PC-9 (cell line): ENCODE results near the gene CYBC1. TPM values are rescaled to one million over a fixed set of nuclear protein-coding genes. Genes with fewer than 3 reads are reported as not detected.

Source experiments
- BruUV-seq: library from RNA; stranded (reverse); fragments of 400-500 nt; replicated peaks from 2 replicates; lab custom pipeline; 2021; lab: Mats Ljungman, UMichigan
- CTCF ChIA-PET: fragments of 300-600 bp; sonication (Branson Sonifier 250); formaldehyde crosslinking; loops from one replicate; lab custom pipeline; 2022; ENCODE audit warnings: antibody characterized with exemption; lab: Charles Lee
- POLR2A ChIA-PET: fragments of 300-600 bp; sonication (Branson Sonifier 250); formaldehyde crosslinking; loops from one replicate; lab custom pipeline; 2022; ENCODE audit warnings: antibody characterized with exemption; ENCODE audit not compliant: unreplicated experiment; lab: Charles Lee
- DNase-seq, 2 experiments: peaks; one replicate each; pipeline versions ENCODE4 v3.0.0 to v3.0.0-alpha.2; 2015 to 2022; ENCODE audit warnings: mixed read lengths in 1 of 2
- H2AFZ ChIP-seq: fragments of 200-600 bp; sonication (generic); 2 replicates; pipeline ENCODE4 v1.8.1; 2017; ENCODE audit warnings: antibody characterized with exemption
- H3F3A ChIP-seq: fragments of 200-600 bp; sonication (generic); 2 replicates; pipeline ENCODE4 v1.8.1; 2017; ENCODE audit warnings: antibody characterized with exemption, mild to moderate bottlenecking, low read depth; ENCODE audit not compliant: insufficient read depth
- H3K27ac ChIP-seq: fragments of 200-600 bp; sonication (generic); 2 replicates; pipeline ENCODE4 v1.6.1; 2016; ENCODE audit warnings: mixed run types
- H3K27me3 ChIP-seq: fragments of 200-600 bp; sonication (generic); 2 replicates; pipeline ENCODE4 v1.6.1; 2016; ENCODE audit warnings: low read depth, mixed run types; ENCODE audit not compliant: insufficient read depth
- H3K36me3 ChIP-seq: fragments of 200-600 bp; sonication (generic); 2 replicates; pipeline ENCODE4 v1.6.1; 2016; ENCODE audit warnings: low read depth, mixed run types
- H3K4me1 ChIP-seq: fragments of 200-600 bp; sonication (generic); replicated peaks from 2 replicates; pipeline ENCODE4 v1.6.1; 2016; ENCODE audit warnings: mixed run types; ENCODE audit not compliant: insufficient read depth
- H3K4me2 ChIP-seq: fragments of 200-600 bp; sonication (generic); 2 replicates; pipeline ENCODE4 v1.6.1; 2017; ENCODE audit warnings: mixed run types
- H3K4me3 ChIP-seq: fragments of 200-600 bp; sonication (generic); 2 replicates; pipeline ENCODE4 v1.6.1; 2016; ENCODE audit warnings: mixed run types
- H3K79me2 ChIP-seq: fragments of 200-600 bp; sonication (generic); 2 replicates; pipeline ENCODE4 v1.6.1; 2017; ENCODE audit warnings: low read depth, mixed run types
- H3K9me2 ChIP-seq: fragments of 200-600 bp; sonication (generic); 2 replicates; pipeline ENCODE4 v1.8.1; 2017; ENCODE audit warnings: mild to moderate bottlenecking; ENCODE audit not compliant: insufficient read depth
- H3K9me3 ChIP-seq: fragments of 200-600 bp; sonication (generic); 2 replicates; pipeline ENCODE4 v1.8.1; 2016; ENCODE audit warnings: low read depth; ENCODE audit not compliant: insufficient read depth
- H4K20me1 ChIP-seq: fragments of 200-600 bp; sonication (generic); 2 replicates; pipeline ENCODE4 v1.8.1; 2017; ENCODE audit not compliant: insufficient read depth
- CTCF ChIP-seq: fragments of 200-600 bp; sonication (generic); conservative IDR thresholded peaks from 2 replicates; pipeline ENCODE4 v1.6.1; 2017; ENCODE audit warnings: mixed run types, antibody characterized with exemption, mild to moderate bottlenecking, moderate library complexity
- EZH2 ChIP-seq: fragments of 200-600 bp; sonication (generic); IDR thresholded peaks from 2 replicates; pipeline ENCODE4 v1.8.0; 2017; ENCODE audit warnings: antibody characterized with exemption, low read depth
- intact Hi-C: fragments of 100-400 bp; cut with micrococcal nuclease; formaldehyde crosslinking; loops from one replicate; pipeline ENCODE4 v1.10.0; 2022; ENCODE audit not compliant: unreplicated experiment
- total RNA-seq: library from RNA; stranded (reverse); gene quantifications from 2 replicates; pipeline ENCODE4 v1.2.3, GENCODE V29; 2021

The CYBC1 gene
- total RNA-seq, 1 experiment from 2014 or later: 78.4 TPM

- H4K20me1 ChIP-seq: no peaks in the 10 kb centered on the region
- ChIA-PET POLR2A (no interaction called here), CTCF (interaction anchor here (0.5 kb wide), 1 partner anchor 52 kb away, joined by 7 read pairs; no protein-coding TSS in a partner anchor)
- no peaks in the 10 kb centered on the region for H3K27me3 ChIP-seq
- H3K36me3 ChIP-seq: no peaks in the 10 kb centered on the region
- H3K9me3 ChIP-seq: no peaks in the 10 kb centered on the region
- DNase-seq: no peak
- H3K9me2 ChIP-seq: no peaks in the 10 kb centered on the region
- intact Hi-C loops: no loop called here
- H3K4me3 ChIP-seq: no peak overlapping the region
- H3K27ac ChIP-seq: no peak overlapping the region
- no TSS peak for BruUV-seq
- TF ChIP-seq EZH2: no peak
- TF ChIP-seq CTCF: no peak
- H2AFZ ChIP-seq: no peak overlapping the region
- H3K4me1 ChIP-seq: peaks cover 12% of the 10 kb centered on the region; the same call in 1 of the 2 replicates
- peaks cover 10% of the 10 kb centered on the region; the same call in 1 of the 2 replicates for H3K79me2 ChIP-seq
- H3K4me2 ChIP-seq: no peak overlapping the region
- H3F3A ChIP-seq: no peaks in the 10 kb centered on the region
These were observed 3.9 kb downstream of the CYBC1 start for GRCh38 chr17:82446649-82447048.

GRCh38 chr17:82446124-82446523, 4.4 kb downstream of the CYBC1 start:
- Histone ChIP-seq H2AFZ (no peak overlapping the region), H3K27ac (no peak overlapping the region), H3K4me1 (peaks cover 9% of the 10 kb centered on the region; the same call in 1 of the 2 replicates), H3K9me3 (no peaks in the 10 kb centered on the region), H4K20me1 (no peaks in the 10 kb centered on the region), H3K4me2 (no peak overlapping the region), H3K27me3 (no peaks in the 10 kb centered on the region), H3K79me2 (peaks cover 10% of the 10 kb centered on the region; the same call in 1 of the 2 replicates), H3K4me3 (no peak overlapping the region), H3K9me2 (no peaks in the 10 kb centered on the region), H3F3A (no peaks in the 10 kb centered on the region), H3K36me3 (no peaks in the 10 kb centered on the region)
- ChIA-PET CTCF (no interaction called here), POLR2A (interaction anchor here (0.7 kb wide), 1 partner anchor 30 kb away, joined by 4 read pairs; no protein-coding TSS in a partner anchor)
- no peak for DNase-seq
- no peak for TF ChIP-seq CTCF
- no peak for TF ChIP-seq EZH2
- intact Hi-C loops: no loop called here
- BruUV-seq: no TSS peak

GRCh38 chr17:82445542-82445941, 5.0 kb downstream of the CYBC1 start:
- no peaks in the 10 kb centered on the region for H3K9me3 ChIP-seq
- no peaks in the 10 kb centered on the region for H3F3A ChIP-seq
- no peaks in the 10 kb centered on the region for H3K36me3 ChIP-seq
- H3K4me2 ChIP-seq: no peak overlapping the region
- BruUV-seq: no TSS peak
- no peaks in the 10 kb centered on the region for H4K20me1 ChIP-seq
- no peak overlapping the region for H3K27ac ChIP-seq
- intact Hi-C loops: no loop called here
- no peaks in the 10 kb centered on the region for H3K27me3 ChIP-seq
- no peak overlapping the region for H2AFZ ChIP-seq
- ChIA-PET CTCF (no interaction called here), POLR2A (interaction anchor here (0.7 kb wide), 1 partner anchor 29 kb away, joined by 4 read pairs; no protein-coding TSS in a partner anchor)
- H3K9me2 ChIP-seq: no peaks in the 10 kb centered on the region
- TF ChIP-seq EZH2 (no peak), CTCF (no peak)
- DNase-seq: no peak
- H3K4me1 ChIP-seq: peaks cover 5% of the 10 kb centered on the region; the same call in 1 of the 2 replicates
- H3K79me2 ChIP-seq: peaks cover 10% of the 10 kb centered on the region; the same call in 1 of the 2 replicates
- H3K4me3 ChIP-seq: no peak overlapping the region
